ENCODE results near the gene ELK3.

The ELK3 gene

GRCh38 chr12:96297504-96297903 is 103.3 kb downstream of the ELK3 start:
- H3F3A ChIP-seq (ENCODE audit: low read depth), result peaks cover 11% of the 10 kb centered on the region; the same call in 1 of the 2 replicates
- H3K9ac ChIP-seq (ENCODE audit: low read depth, low read length, poor library complexity, severe bottlenecking), result no peak overlapping the region
- TF ChIP-seq CTCF (conservative IDR thresholded peaks at IDR 0.05; ENCODE audit: low read length) (no peak), EZH2phosphoT487 (IDR thresholded peaks at IDR 0.05; ENCODE audit: borderline replicate concordance) (no peak)
- H2AFZ ChIP-seq (ENCODE audit: low read length), result no peak overlapping the region
- no peaks in the 10 kb centered on the region for H3K27me3 ChIP-seq (ENCODE audit: insufficient read depth, low read length, poor library complexity, severe bottlenecking)
- peaks cover 10% of the 10 kb centered on the region for H3K4me1 ChIP-seq (ENCODE audit: insufficient read depth, low read length, poor library complexity, severe bottlenecking)
- no peaks in the 10 kb centered on the region for H4K20me1 ChIP-seq (ENCODE audit: insufficient read depth, low read length, poor library complexity, severe bottlenecking)
- H3K79me2 ChIP-seq (ENCODE audit: insufficient read depth, low read length), result no peaks in the 10 kb centered on the region
- no peaks in the 10 kb centered on the region for H3K9me2 ChIP-seq (replicated peaks; ENCODE audit: low read depth, low read length)
- no peaks in the 10 kb centered on the region for H3K9me3 ChIP-seq (ENCODE audit: insufficient read depth, low read depth, low read length)
- no peak overlapping the region for H3K4me3 ChIP-seq (ENCODE audit: low read length, poor library complexity, severe bottlenecking)
- peaks cover 41% of the 10 kb centered on the region for H3K36me3 ChIP-seq (ENCODE audit: insufficient read depth, low read length)
- no peak overlapping the region for H3K4me2 ChIP-seq (ENCODE audit: low read depth, low read length, poor library complexity, severe bottlenecking)

GRCh38 chr12:96300064-96300463 is 105.9 kb downstream of the ELK3 start:
- Histone ChIP-seq H3K9ac (ENCODE audit: low read depth, low read length, poor library complexity, severe bottlenecking) (no peak overlapping the region), H3F3A (ENCODE audit: low read depth) (peaks cover 6% of the 10 kb centered on the region; the same call in 1 of the 2 replicates), H3K4me2 (ENCODE audit: low read depth, low read length, poor library complexity, severe bottlenecking) (no peak overlapping the region), H3K36me3 (ENCODE audit: insufficient read depth, low read length) (peaks cover 25% of the 10 kb centered on the region), H3K79me2 (ENCODE audit: insufficient read depth, low read length) (no peaks in the 10 kb centered on the region), H4K20me1 (ENCODE audit: insufficient read depth, low read length, poor library complexity, severe bottlenecking) (no peaks in the 10 kb centered on the region), H3K9me2 (replicated peaks; ENCODE audit: low read depth, low read length) (no peaks in the 10 kb centered on the region), H2AFZ (ENCODE audit: low read length) (no peak overlapping the region), H3K9me3 (ENCODE audit: insufficient read depth, low read depth, low read length) (no peaks in the 10 kb centered on the region), H3K27me3 (ENCODE audit: insufficient read depth, low read length, poor library complexity, severe bottlenecking) (no peaks in the 10 kb centered on the region), H3K4me3 (ENCODE audit: low read length, poor library complexity, severe bottlenecking) (no peak overlapping the region), H3K4me1 (ENCODE audit: insufficient read depth, low read length, poor library complexity, severe bottlenecking) (peaks cover 4% of the 10 kb centered on the region)
- TF ChIP-seq CTCF (conservative IDR thresholded peaks at IDR 0.05; ENCODE audit: low read length), result no peak
- no peak for TF ChIP-seq EZH2phosphoT487 (IDR thresholded peaks at IDR 0.05; ENCODE audit: borderline replicate concordance)

GRCh38 chr12:96301732-96302131 is 107.6 kb downstream of the ELK3 start:
- H3K4me1 ChIP-seq (ENCODE audit: insufficient read depth, low read length, poor library complexity, severe bottlenecking), result no peaks in the 10 kb centered on the region
- no peak overlapping the region for H3K4me3 ChIP-seq (ENCODE audit: low read length, poor library complexity, severe bottlenecking)
- H2AFZ ChIP-seq (ENCODE audit: low read length), result no peak overlapping the region
- H3K36me3 ChIP-seq (ENCODE audit: insufficient read depth, low read length), result peaks cover 24% of the 10 kb centered on the region
- H3K27me3 ChIP-seq (ENCODE audit: insufficient read depth, low read length, poor library complexity, severe bottlenecking), result no peaks in the 10 kb centered on the region
- H3K4me2 ChIP-seq (ENCODE audit: low read depth, low read length, poor library complexity, severe bottlenecking), result no peak overlapping the region
- H3F3A ChIP-seq (ENCODE audit: low read depth), result no peaks in the 10 kb centered on the region; the same call in 1 of the 2 replicates
- H4K20me1 ChIP-seq (ENCODE audit: insufficient read depth, low read length, poor library complexity, severe bottlenecking), result no peaks in the 10 kb centered on the region
- H3K9me2 ChIP-seq (replicated peaks; ENCODE audit: low read depth, low read length), result no peaks in the 10 kb centered on the region
- TF ChIP-seq CTCF (conservative IDR thresholded peaks at IDR 0.05; ENCODE audit: low read length) (no peak), EZH2phosphoT487 (IDR thresholded peaks at IDR 0.05; ENCODE audit: borderline replicate concordance) (no peak)
- H3K9ac ChIP-seq (ENCODE audit: low read depth, low read length, poor library complexity, severe bottlenecking), result no peak overlapping the region
- H3K9me3 ChIP-seq (ENCODE audit: insufficient read depth, low read depth, low read length), result no peaks in the 10 kb centered on the region
- peaks cover 6% of the 10 kb centered on the region; the same call in 1 of the 2 replicates for H3K79me2 ChIP-seq (ENCODE audit: insufficient read depth, low read length)

Data from Loucy (cell line).